Omental fat pad (tissue), 4 donors: ENCODE measurements around the gene CARD10. TPM values are rescaled to one million over a fixed set of nuclear protein-coding genes. Genes with fewer than 3 reads are reported as not detected.

Experiments
- ATAC-seq: fragments of 150-250 bp; one replicate; pipeline ENCODE4 v1.9.1; 2016; ENCODE audit warnings: mild to moderate bottlenecking, moderate library complexity; ENCODE audit not compliant: low FRiP score
- DNase-seq: peaks from one replicate; pipeline ENCODE4 v3.0.0-alpha.2; 2019; ENCODE audit warnings: low spot score
- CTCF ChIP-seq, 3 donors: fragments of 450-650 bp; IDR thresholded peaks; one replicate each; pipeline ENCODE4 v1.5.1; 2016 to 2017; ENCODE audit warnings: antibody characterized with exemption in 3 of 3, mild to moderate bottlenecking in 3 of 3, moderate library complexity in 2 of 3
- total RNA-seq, 4 donors: library from RNA; depleted of rRNA; stranded (reverse); fragments of >200 nt; gene quantifications; one replicate each; pipeline ENCODE4 v1.1.0, GENCODE V29; 2016

Gene CARD10
- total RNA-seq, 4 donors from 2014 or later: 2.5 to 18.8 (median 4.8) TPM

GRCh38 chr22:37449331-37450001, 69.7 kb downstream of the CARD10 start:
- no peak for TF ChIP-seq CTCF (IDR thresholded peaks at IDR 0.05)
- ATAC-seq (no peak), DNase-seq (no peak)

GRCh38 chr22:37448516-37449127, 70.6 kb downstream of the CARD10 start:
- ATAC-seq: no peak
- no peak for DNase-seq
- no peak for TF ChIP-seq CTCF (IDR thresholded peaks at IDR 0.05)

GRCh38 chr22:37445501-37445900, 73.7 kb downstream of the CARD10 start:
- TF ChIP-seq CTCF (IDR thresholded peaks at IDR 0.05): no peak
- ATAC-seq: no peak
- DNase-seq: no peak

GRCh38 chr22:37443977-37444376, 75.2 kb downstream of the CARD10 start:
- no peak for DNase-seq
- ATAC-seq: no peak
- no peak for TF ChIP-seq CTCF (IDR thresholded peaks at IDR 0.05)

GRCh38 chr22:37443086-37443485, 76.1 kb downstream of the CARD10 start:
- ATAC-seq: no peak
- TF ChIP-seq CTCF (IDR thresholded peaks at IDR 0.05): no peak
- DNase-seq: no peak

- no peak for ATAC-seq
- no peak for TF ChIP-seq CTCF (IDR thresholded peaks at IDR 0.05)
Measured at GRCh38 chr22:37442537-37442936, 76.7 kb downstream of the CARD10 start.

GRCh38 chr22:37442135-37442534, 77.1 kb downstream of the CARD10 start:
- TF ChIP-seq CTCF (IDR thresholded peaks at IDR 0.05): no peak
- DNase-seq (no peak), ATAC-seq (no peak)

More at GRCh38 chr22:37442537-37442936, 76.7 kb downstream of the CARD10 start:
- no peak for DNase-seq
